Measurements from ENCODE around the gene OR5K1. TPM values are rescaled to one million over a fixed set of nuclear protein-coding genes. Genes with fewer than 3 reads are reported as not detected.

Gene OR5K1
- total and polyA plus RNA-seq, 10 donors = not detected

GRCh38 chr3:98518816-98519215, 55.8 kb downstream of the OR5K1 start:
- 90 to 99% (median 97%) methylated on average over 2 of the region's 2 CpGs for WGBS, 5 donors
- intact Hi-C loops (cut with DNase I; ENCODE audit: low total_unique reads) = no loop called here
- TF ChIP-seq POLR2A (IDR thresholded peaks at IDR 0.05) = no peak
- no peak for TF ChIP-seq POLR2AphosphoS5 (IDR thresholded peaks at IDR 0.05)
- no peak for TF ChIP-seq CTCF (IDR thresholded peaks at IDR 0.05 in 8 of 11, conservative IDR thresholded peaks at IDR 0.05 in 3 of 11)
- no peak overlapping the region for H3K4me3 ChIP-seq
- no peaks in the 10 kb centered on the region for H3K9me3 ChIP-seq
- no peak overlapping the region for H3K27ac ChIP-seq
- no peaks in the 10 kb centered on the region for H3K27me3 ChIP-seq (replicated peaks in 1 of 7)
- DNase-seq = no peak
- H3K4me1 ChIP-seq = peaks cover 14 to 53% (median 29%) of the 10 kb centered on the region in 6 donors
- H3K36me3 ChIP-seq = peaks cover 0 to 73% (median 27%) of the 10 kb centered on the region in 6 donors

- Histone ChIP-seq H3K36me3 (peaks cover 0 to 68% (median 27%) of the 10 kb centered on the region in 6 donors), H3K4me1 (peaks cover 14 to 53% (median 29%) of the 10 kb centered on the region in 6 donors), H3K4me3 (no peak overlapping the region), H3K27ac (no peak overlapping the region), H3K27me3 (replicated peaks in 1 of 7) (no peaks in the 10 kb centered on the region), H3K9me3 (no peaks in the 10 kb centered on the region)
- intact Hi-C loops (cut with DNase I; ENCODE audit: low total_unique reads) = no loop called here
- DNase-seq = no peak
- WGBS, 5 donors = 0 to 100% (median 94%) methylated on average over 1 of the region's 1 CpG
- TF ChIP-seq POLR2AphosphoS5 (IDR thresholded peaks at IDR 0.05) (no peak), CTCF (IDR thresholded peaks at IDR 0.05 in 8 of 11, conservative IDR thresholded peaks at IDR 0.05 in 3 of 11) (no peak), POLR2A (IDR thresholded peaks at IDR 0.05) (no peak)
These were observed 56.4 kb downstream of the OR5K1 start for GRCh38 chr3:98519351-98519750.

- intact Hi-C loops (cut with DNase I; ENCODE audit: low total_unique reads) = no loop called here
- Histone ChIP-seq H3K27ac (peak overlapping the region; percentile 90 to 97 (median 94)), H3K4me1 (peaks cover 14 to 53% (median 29%) of the 10 kb centered on the region in 6 donors), H3K4me3 (peak overlapping the region; percentile 59 to 82 (median 73)), H3K36me3 (peaks cover 0 to 41% (median 15%) of the 10 kb centered on the region in 6 donors), H3K27me3 (replicated peaks in 1 of 7) (no peaks in the 10 kb centered on the region), H3K9me3 (no peaks in the 10 kb centered on the region)
- DNase-seq = peak; percentile 78
- WGBS, 5 donors = 0 to 1% (median 1%) methylated on average over 16 of the region's 16 CpGs
- TF ChIP-seq POLR2A (IDR thresholded peaks at IDR 0.05) (no peak), CTCF (IDR thresholded peaks at IDR 0.05 in 8 of 11, conservative IDR thresholded peaks at IDR 0.05 in 3 of 11) (no peak), POLR2AphosphoS5 (IDR thresholded peaks at IDR 0.05) (no peak)
These were observed 59.0 kb downstream of the OR5K1 start for GRCh38 chr3:98521897-98522543.

Other genes with a start within 250 kb of the OR5K1 start
- not detected for gene OR5H6, start 199.0 kb upstream of the OR5K1 start, total RNA-seq
- not detected for gene OR5H6, start 199.0 kb upstream of the OR5K1 start, polyA plus RNA-seq
- not detected for gene OR5H2, start 180.7 kb upstream of the OR5K1 start, total RNA-seq
- not detected for gene OR5H2, start 180.7 kb upstream of the OR5K1 start, polyA plus RNA-seq
- not detected for gene OR5K4, start 109.3 kb upstream of the OR5K1 start, total RNA-seq
- not detected for gene OR5K4, start 109.3 kb upstream of the OR5K1 start, polyA plus RNA-seq
- not detected for gene OR5K3, start 72.5 kb upstream of the OR5K1 start, total RNA-seq
- gene OR5K3, start 72.5 kb upstream of the OR5K1 start, polyA plus RNA-seq = not detected
- gene OR5K2, start 34.5 kb downstream of the OR5K1 start, total RNA-seq = not detected
- gene OR5K2, start 34.5 kb downstream of the OR5K1 start, polyA plus RNA-seq = not detected
- 100 to 1,000 TPM in 5 of 7 donors, 10 to 100 TPM in 2; 84.0 to 174 (median 114) TPM for gene CLDND1, start 59.7 kb downstream of the OR5K1 start, total RNA-seq
- gene CLDND1, start 59.7 kb downstream of the OR5K1 start, polyA plus RNA-seq = 10 to 100 TPM; 26.1 to 30.7 (median 28.2) TPM
- 10 to 100 TPM in 1 of 7 donors, 1 to 10 TPM in 5, not detected in 1; 1.8 to 11.9 (median 5.6) TPM for gene GPR15, start 68.8 kb downstream of the OR5K1 start, total RNA-seq
- under 1 TPM; 0.30 to 0.86 (median 0.49) TPM for gene GPR15, start 68.8 kb downstream of the OR5K1 start, polyA plus RNA-seq
- 10 to 100 TPM; 14.5 to 26.0 (median 18.8) TPM for gene CPOX, start 130.4 kb downstream of the OR5K1 start, total RNA-seq
- gene CPOX, start 130.4 kb downstream of the OR5K1 start, polyA plus RNA-seq = 10 to 100 TPM in 2 of 3 donors, 1 to 10 TPM in 1; 9.8 to 14.8 (median 14.0) TPM